BLaER1 treated with 17β-estradiol and CSF1 and Interleukin-3, amounts not matched to agents 10 nM and 100 nM (cell line): ENCODE results near the gene UVRAG.

Experiments
- H3K27ac ChIP-seq, 11 experiments: shearing (Covaris generic); formaldehyde crosslinking; 2 replicates each; pipeline ENCODE4 v1.8.1; 2022
- H3K27me3 ChIP-seq, 11 experiments: shearing (Covaris generic); formaldehyde crosslinking; 2 replicates each; pipeline ENCODE4 v1.8.1; 2022
- H3K36me3 ChIP-seq, 11 experiments: shearing (Covaris generic); formaldehyde crosslinking; 2 replicates each; pipeline ENCODE4 v1.8.1; 2022
- H3K4me1 ChIP-seq, 10 experiments: shearing (Covaris generic); formaldehyde crosslinking; 2 replicates each; pipeline ENCODE4 v1.8.1; 2022
- H3K4me2 ChIP-seq, 11 experiments: shearing (Covaris generic); formaldehyde crosslinking; 2 replicates each; pipeline ENCODE4 v1.8.1; 2022
- H3K4me3 ChIP-seq, 10 experiments: shearing (Covaris generic); formaldehyde crosslinking; 2 replicates each; pipeline ENCODE4 v1.8.1; 2022
- H3K9ac ChIP-seq, 11 experiments: shearing (Covaris generic); formaldehyde crosslinking; 2 replicates each; pipeline ENCODE4 v1.8.1; 2022
- H3K9me3 ChIP-seq, 11 experiments: shearing (Covaris generic); formaldehyde crosslinking; replicated peaks in 1 of 11; 2 replicates each; pipeline ENCODE4 v1.8.1; 2022
- H4K20me1 ChIP-seq, 11 experiments: shearing (Covaris generic); formaldehyde crosslinking; 2 replicates each; pipeline ENCODE4 v1.8.1; 2022
- Cebpa-rat ChIP-seq, 11 experiments: shearing (Covaris generic); IDR thresholded peaks; 2 replicates each; pipeline ENCODE4 v1.8.1; 2022

The UVRAG gene

DNA sequence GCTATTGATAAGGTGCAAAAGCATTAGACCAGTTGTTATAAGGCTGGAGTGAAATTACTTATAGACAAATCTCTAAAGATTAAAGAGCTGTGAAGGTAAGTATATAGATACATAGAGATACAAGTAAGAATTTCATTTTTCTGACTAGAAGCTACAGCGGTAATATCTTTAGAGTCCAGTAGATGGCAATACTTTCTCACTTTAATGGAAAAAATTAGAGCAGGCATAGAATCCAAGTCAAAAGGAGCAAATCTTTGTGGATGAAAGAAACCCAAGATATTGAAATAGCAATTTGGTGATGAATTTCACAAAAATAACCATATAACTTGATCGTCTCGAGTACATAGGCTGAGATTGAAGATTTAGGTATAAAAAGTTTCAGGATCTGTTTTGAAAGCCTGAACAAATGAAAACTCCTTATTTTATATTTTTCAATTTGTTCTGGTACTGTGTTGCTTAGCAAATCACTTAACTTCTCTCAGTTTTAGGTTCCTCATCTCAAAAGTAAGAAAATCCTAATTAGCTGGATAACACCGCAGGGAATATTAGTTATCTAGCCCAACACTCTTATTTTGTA lies 81.9 kb downstream of the UVRAG start:
- Histone ChIP-seq H3K9me3 (no peaks in the 10 kb centered on the region), H3K27me3 (no peaks in the 10 kb centered on the region), H3K4me1 (peaks cover 4 to 27% (median 15%) of the 10 kb centered on the region in 10 experiments), H3K9ac (no peak overlapping the region), H4K20me1 (peaks cover 0 to 33% (median 0%) of the 10 kb centered on the region in 11 experiments; a peak in 5 of 22 replicates), H3K36me3 (peaks cover 4 to 19% (median 12%) of the 10 kb centered on the region in 11 experiments; a peak in 16 of 22 replicates), H3K4me2 (no peak overlapping the region), H3K27ac (no peak overlapping the region), H3K4me3 (no peak overlapping the region)
- TF ChIP-seq Cebpa-rat (IDR thresholded peaks at IDR 0.05), result no peak

GRCh38 chr11:75898871-75899270 lies 83.9 kb downstream of the UVRAG start:
- Histone ChIP-seq H3K9ac (no peak overlapping the region), H3K4me2 (no peak overlapping the region), H3K27me3 (no peaks in the 10 kb centered on the region), H3K4me1 (peaks cover 0 to 7% (median 0%) of the 10 kb centered on the region in 10 experiments; a peak in 7 of 20 replicates), H3K36me3 (peaks cover 0 to 7% (median 2%) of the 10 kb centered on the region in 11 experiments; a peak in 4 of 22 replicates), H4K20me1 (peaks cover 0 to 41% (median 0%) of the 10 kb centered on the region in 11 experiments; a peak in 7 of 22 replicates), H3K4me3 (no peak overlapping the region), H3K27ac (no peak overlapping the region), H3K9me3 (no peaks in the 10 kb centered on the region)
- no peak for TF ChIP-seq Cebpa-rat (IDR thresholded peaks at IDR 0.05)

- Histone ChIP-seq H4K20me1 (peaks cover 0 to 49% (median 0%) of the 10 kb centered on the region in 11 experiments; a peak in 7 of 22 replicates), H3K9me3 (no peaks in the 10 kb centered on the region), H3K9ac (no peak overlapping the region), H3K27ac (no peak overlapping the region), H3K4me2 (no peak overlapping the region), H3K36me3 (peaks cover 0 to 7% (median 0%) of the 10 kb centered on the region in 11 experiments; a peak in 4 of 22 replicates), H3K4me3 (no peak overlapping the region), H3K27me3 (no peaks in the 10 kb centered on the region), H3K4me1 (no peaks in the 10 kb centered on the region)
- no peak for TF ChIP-seq Cebpa-rat (IDR thresholded peaks at IDR 0.05)
Measured at GRCh38 chr11:75899806-75900205, 84.8 kb downstream of the UVRAG start.

- no peak overlapping the region for H3K9ac ChIP-seq
Measured at GRCh38 chr11:75900848-75901247, 85.8 kb downstream of the UVRAG start.

DNA sequence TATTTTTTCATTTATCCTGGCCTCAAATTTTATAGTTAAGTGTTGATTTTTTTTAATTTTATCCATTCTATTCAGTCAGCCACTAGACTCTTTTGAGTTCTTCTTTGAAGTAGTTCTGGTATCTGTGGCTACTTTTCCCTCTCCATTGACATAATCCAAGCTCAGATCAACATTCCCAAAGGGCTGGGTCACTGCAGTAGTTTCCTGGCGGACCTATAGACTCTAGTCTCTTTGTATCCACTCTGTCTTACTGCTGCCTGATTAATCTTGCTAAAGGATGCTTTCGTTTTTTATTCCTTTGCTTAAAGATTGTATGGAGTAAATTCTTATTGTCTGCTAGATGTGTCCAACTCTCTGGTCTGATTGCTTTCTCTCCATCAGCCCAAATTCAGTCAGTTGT lies 87.6 kb downstream of the UVRAG start:
- Histone ChIP-seq H3K4me2 (no peak overlapping the region), H3K9me3 (no peaks in the 10 kb centered on the region), H3K4me1 (no peaks in the 10 kb centered on the region), H3K36me3 (peaks cover 0 to 8% (median 0%) of the 10 kb centered on the region in 11 experiments; a peak in 3 of 22 replicates), H3K27me3 (no peaks in the 10 kb centered on the region), H3K27ac (no peak overlapping the region), H4K20me1 (peaks cover 0 to 45% (median 0%) of the 10 kb centered on the region in 11 experiments; a peak in 8 of 22 replicates), H3K4me3 (no peak overlapping the region), H3K9ac (no peak overlapping the region)
- no peak for TF ChIP-seq Cebpa-rat (IDR thresholded peaks at IDR 0.05)

More at GRCh38 chr11:75900848-75901247, 85.8 kb downstream of the UVRAG start:
- TF ChIP-seq Cebpa-rat (IDR thresholded peaks at IDR 0.05), result no peak
- Histone ChIP-seq H3K36me3 (peaks cover 0 to 8% (median 0%) of the 10 kb centered on the region in 11 experiments; a peak in 4 of 22 replicates), H3K9me3 (no peaks in the 10 kb centered on the region), H3K27me3 (no peaks in the 10 kb centered on the region), H3K27ac (no peak overlapping the region), H3K4me1 (no peaks in the 10 kb centered on the region), H3K4me2 (no peak overlapping the region), H3K4me3 (no peak overlapping the region), H4K20me1 (peaks cover 0 to 46% (median 0%) of the 10 kb centered on the region in 11 experiments; a peak in 7 of 22 replicates)

DNA sequence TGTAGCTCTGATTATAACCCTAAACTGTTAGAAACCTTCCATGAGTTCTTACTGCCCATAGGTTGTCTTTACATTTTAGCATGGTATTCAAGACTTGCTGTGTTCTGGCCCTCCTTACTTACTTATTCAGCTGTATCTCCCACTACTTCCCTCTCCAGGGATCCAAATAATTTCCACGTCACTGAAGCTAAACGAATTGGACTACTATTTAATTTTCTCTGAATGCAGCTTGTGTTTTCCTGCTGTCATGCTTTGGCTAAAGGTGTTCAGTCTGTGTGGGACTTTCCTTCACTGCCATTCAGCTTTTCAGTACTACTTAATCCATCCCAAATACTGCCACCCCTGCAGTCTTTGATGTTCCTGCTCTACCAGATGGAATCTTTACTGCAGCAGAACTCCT lies 88.3 kb downstream of the UVRAG start:
- Histone ChIP-seq H3K4me1 (no peaks in the 10 kb centered on the region), H3K27me3 (no peaks in the 10 kb centered on the region), H3K9me3 (no peaks in the 10 kb centered on the region), H4K20me1 (peaks cover 0 to 51% (median 0%) of the 10 kb centered on the region in 11 experiments; a peak in 8 of 22 replicates), H3K4me2 (no peak overlapping the region), H3K4me3 (no peak overlapping the region), H3K9ac (no peak overlapping the region), H3K36me3 (peaks cover 0 to 8% (median 0%) of the 10 kb centered on the region in 11 experiments; a peak in 3 of 22 replicates), H3K27ac (no peak overlapping the region)
- no peak for TF ChIP-seq Cebpa-rat (IDR thresholded peaks at IDR 0.05)

GRCh38 chr11:75905434-75905833 lies 90.4 kb downstream of the UVRAG start:
- peaks cover 0 to 66% (median 5%) of the 10 kb centered on the region in 11 experiments; a peak in 9 of 22 replicates for H4K20me1 ChIP-seq
- H3K36me3 ChIP-seq, result peaks cover 0 to 3% (median 0%) of the 10 kb centered on the region in 11 experiments; a peak in 1 of 22 replicates

GRCh38 chr11:75907906-75908527 lies 93.0 kb downstream of the UVRAG start:
- Histone ChIP-seq H3K27me3 (no peaks in the 10 kb centered on the region), H3K27ac (no peak overlapping the region), H3K9ac (no peak overlapping the region), H3K36me3 (peaks cover 13 to 24% (median 18%) of the 10 kb centered on the region in 11 experiments; a peak in 20 of 22 replicates), H3K4me1 (no peaks in the 10 kb centered on the region), H4K20me1 (peaks cover 0 to 62% (median 10%) of the 10 kb centered on the region in 11 experiments; a peak in 10 of 22 replicates), H3K4me3 (no peak overlapping the region), H3K4me2 (no peak overlapping the region), H3K9me3 (no peaks in the 10 kb centered on the region)
- TF ChIP-seq Cebpa-rat (IDR thresholded peaks at IDR 0.05), result no peak

More at GRCh38 chr11:75905434-75905833, 90.4 kb downstream of the UVRAG start:
- H3K4me2 ChIP-seq, result no peak overlapping the region
- TF ChIP-seq Cebpa-rat (IDR thresholded peaks at IDR 0.05), result no peak
- H3K9me3 ChIP-seq, result no peaks in the 10 kb centered on the region
- H3K4me1 ChIP-seq, result no peaks in the 10 kb centered on the region
- H3K27ac ChIP-seq, result no peak overlapping the region
- H3K9ac ChIP-seq, result no peak overlapping the region
- H3K4me3 ChIP-seq, result no peak overlapping the region
- H3K27me3 ChIP-seq, result no peaks in the 10 kb centered on the region

DNA sequence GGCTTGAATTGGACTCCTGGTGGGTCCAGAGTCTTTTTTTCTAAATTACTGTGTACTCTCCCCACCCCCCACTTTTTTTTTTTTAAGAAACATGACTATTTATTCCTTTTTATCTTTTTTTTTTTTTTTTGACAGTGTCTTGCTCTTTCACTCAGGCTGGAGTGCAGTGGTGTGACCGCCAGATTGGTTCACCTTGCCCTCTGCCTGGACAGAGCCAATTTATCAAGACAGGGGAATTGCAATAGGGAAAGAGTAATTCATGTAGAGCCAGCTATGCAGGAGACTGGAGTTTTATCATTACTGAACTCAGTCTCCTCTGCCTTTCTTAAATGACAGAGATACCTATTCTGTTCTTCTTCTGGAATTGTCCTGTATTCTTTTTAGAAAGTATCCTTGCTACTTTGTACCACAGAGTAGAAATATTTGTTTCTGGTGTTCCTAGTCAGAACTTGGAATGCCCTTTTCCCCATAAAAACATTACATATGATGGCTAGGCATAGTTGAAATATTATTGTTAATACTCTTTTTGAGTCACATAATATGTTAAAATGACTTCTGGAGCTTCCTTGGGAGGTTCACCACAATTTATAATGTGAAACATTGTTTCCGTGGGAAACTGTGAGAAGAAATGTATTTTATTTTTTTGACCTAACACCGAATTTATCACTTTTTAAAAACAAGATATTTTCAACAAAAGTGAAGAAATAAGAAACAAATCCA lies 95.6 kb downstream of the UVRAG start:
- H4K20me1 ChIP-seq, result peaks cover 0 to 47% (median 9%) of the 10 kb centered on the region in 11 experiments; a peak in 9 of 22 replicates

More for the DNA sequence above, 95.6 kb downstream of the UVRAG start:
- Histone ChIP-seq H3K4me1 (no peaks in the 10 kb centered on the region), H3K27me3 (no peaks in the 10 kb centered on the region), H3K9me3 (no peaks in the 10 kb centered on the region), H3K9ac (no peak overlapping the region), H3K36me3 (peaks cover 14 to 38% (median 27%) of the 10 kb centered on the region in 11 experiments; a peak in 20 of 22 replicates), H3K27ac (no peak overlapping the region), H3K4me3 (no peak overlapping the region), H3K4me2 (no peak overlapping the region)
- no peak for TF ChIP-seq Cebpa-rat (IDR thresholded peaks at IDR 0.05)
